CD4-positive, alpha-beta T cell (primary cell): ENCODE measurements around the gene AGAP1. TPM values are rescaled to one million over a fixed set of nuclear protein-coding genes. Genes with fewer than 3 reads are reported as not detected.

ENCODE experiments used
- ATAC-seq: fragments of 200-7000 bp; cut with Tn5 transposase; one replicate; pipeline ENCODE4 v1.10.0; 2022; ENCODE audit warnings: mild to moderate bottlenecking; ENCODE audit not compliant: poor library complexity
- CTCF ChIA-PET: fragments of 350-600 bp; sonication (Branson Sonifier 250); formaldehyde crosslinking; loops from one replicate; lab custom pipeline; 2021; ENCODE audit warnings: antibody characterized with exemption, inconsistent platforms; lab: Charles Lee
- POLR2A ChIA-PET: fragments of 350-600 bp; sonication (Branson Sonifier 250); formaldehyde crosslinking; loops from one replicate; lab custom pipeline; 2021; ENCODE audit warnings: antibody characterized with exemption, inconsistent platforms; lab: Charles Lee
- DNase-seq, 14 experiments: peaks; one replicate each; pipeline ENCODE4 v3.0.0-alpha.2; 2013 to 2020; ENCODE audit warnings: mixed read lengths in 2 of 14
- H3K27ac ChIP-seq, 2 donors: one replicate each; pipeline versions ENCODE4 v1.5.1 to v1.7.0; 2013; ENCODE audit warnings: low read length in 2 of 2, low read depth in 1 of 2, mild to moderate bottlenecking in 1 of 2
- H3K27me3 ChIP-seq, 2 experiments: 1 replicate in 1 of 2; 2 replicates in 1 of 2; pipeline versions ENCODE4 v1.6.1 to v1.7.0; 2013; ENCODE audit warnings: low read length in 2 of 2, control low read depth in 1 of 2, mild to moderate bottlenecking in 1 of 2, moderate library complexity in 1 of 2; ENCODE audit not compliant: insufficient read depth in 2 of 2, control insufficient read depth in 1 of 2
- H3K36me3 ChIP-seq: one replicate; pipeline ENCODE4 v1.6.1; 2013; ENCODE audit warnings: low read length, control low read depth; ENCODE audit not compliant: insufficient read depth
- H3K4me1 ChIP-seq: one replicate; pipeline ENCODE4 v1.6.1; 2013; ENCODE audit warnings: low read length, control low read depth; ENCODE audit not compliant: insufficient read depth
- H3K4me3 ChIP-seq: one replicate; pipeline ENCODE4 v1.5.1; 2013; ENCODE audit warnings: mild to moderate bottlenecking, low read length, moderate library complexity
- H3K9me3 ChIP-seq, 2 experiments: 1 replicate in 1 of 2; 2 replicates in 1 of 2; pipeline versions ENCODE4 v1.6.1 to v1.7.0; 2013; ENCODE audit warnings: low read length in 2 of 2, mild to moderate bottlenecking in 2 of 2, control low read depth in 1 of 2, moderate library complexity in 1 of 2; ENCODE audit not compliant: control insufficient read depth in 1 of 2, insufficient read depth in 1 of 2
- H3K27ac Mint-ChIP-seq: one replicate; pipeline ENCODE4 v1.8.0; 2020; ENCODE audit warnings: mixed read lengths
- H3K27me3 Mint-ChIP-seq: one replicate; pipeline ENCODE4 v1.8.0; 2021; ENCODE audit warnings: mixed read lengths
- H3K36me3 Mint-ChIP-seq: one replicate; pipeline ENCODE4 v1.8.0; 2021; ENCODE audit warnings: low read depth, mixed read lengths
- H3K4me1 Mint-ChIP-seq: one replicate; pipeline ENCODE4 v1.8.0; 2021; ENCODE audit warnings: low read depth, mixed read lengths
- H3K4me3 Mint-ChIP-seq: one replicate; pipeline ENCODE4 v1.8.0; 2020; ENCODE audit warnings: mild to moderate bottlenecking, mixed read lengths
- H3K9me3 Mint-ChIP-seq: one replicate; pipeline ENCODE4 v1.8.0; 2020; ENCODE audit warnings: mixed read lengths
- intact Hi-C, 2 experiments: fragments of 100-400 bp; cut with DNase I in 1 of 2; cut with micrococcal nuclease in 1 of 2; formaldehyde crosslinking; loops; one replicate each; pipeline versions ENCODE4 v1.15.1 to v1.9.0; 2023 to 2025; cut with DNase I, micrococcal nuclease
- total RNA-seq, 174 experiments: library from RNA in 2 of 174; stranded (reverse) in 2 of 174; gene quantifications; one replicate each; pipeline ENCODE4 v1.2.3 and lab custom pipeline; 2021 to 2026
- TF ChIP-seq, protein P1 (sequence below): fragments of 200-600 bp; IDR thresholded peaks from one replicate; pipeline ENCODE4 v1.8.0; 2022; ENCODE audit warnings: antibody characterized with exemption, mild to moderate bottlenecking

AGAP1 gene
- total RNA-seq, 2 experiments from 2014 or later = 2.6 to 3.1 TPM

DNA sequence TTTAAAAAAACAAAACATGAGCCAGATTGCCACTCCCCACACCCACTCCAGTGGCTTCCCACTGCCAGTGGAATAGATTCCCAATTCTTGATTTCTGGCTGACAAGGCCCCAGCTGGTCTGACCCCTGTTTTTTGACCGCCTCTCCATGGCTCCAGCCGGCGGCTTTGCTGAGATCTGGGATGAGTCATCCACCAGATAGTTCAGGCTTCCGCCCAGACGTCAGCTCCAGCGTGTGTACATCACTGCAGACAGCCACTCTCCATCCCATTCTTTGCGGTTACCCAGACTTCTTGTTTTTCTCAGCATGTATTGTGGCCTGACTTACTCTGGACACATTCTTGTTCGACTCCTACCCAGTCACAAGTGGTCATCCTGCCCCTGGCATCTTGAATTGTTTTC is 446.5 kb downstream of the AGAP1 start:
- Histone ChIP-seq H3K4me1 (no peaks in the 10 kb centered on the region), H3K4me3 (no peak overlapping the region), H3K27me3 (peaks cover 0 to 2% of the 10 kb centered on the region in 2 experiments), H3K36me3 (no peaks in the 10 kb centered on the region), H3K27ac (no peak overlapping the region), H3K9me3 (peaks cover 0 to 18% of the 10 kb centered on the region in 2 experiments)
- CTCF ChIA-PET = no interaction called here
- Mint-ChIP-seq H3K36me3 (no peaks in the 10 kb centered on the region), H3K4me1 (no peaks in the 10 kb centered on the region), H3K9me3 (peaks cover 4% of the 10 kb centered on the region), H3K27ac (no peak overlapping the region), H3K27me3 (peaks cover 38% of the 10 kb centered on the region), H3K4me3 (no peak overlapping the region)
- TF ChIP-seq, protein P1, sequence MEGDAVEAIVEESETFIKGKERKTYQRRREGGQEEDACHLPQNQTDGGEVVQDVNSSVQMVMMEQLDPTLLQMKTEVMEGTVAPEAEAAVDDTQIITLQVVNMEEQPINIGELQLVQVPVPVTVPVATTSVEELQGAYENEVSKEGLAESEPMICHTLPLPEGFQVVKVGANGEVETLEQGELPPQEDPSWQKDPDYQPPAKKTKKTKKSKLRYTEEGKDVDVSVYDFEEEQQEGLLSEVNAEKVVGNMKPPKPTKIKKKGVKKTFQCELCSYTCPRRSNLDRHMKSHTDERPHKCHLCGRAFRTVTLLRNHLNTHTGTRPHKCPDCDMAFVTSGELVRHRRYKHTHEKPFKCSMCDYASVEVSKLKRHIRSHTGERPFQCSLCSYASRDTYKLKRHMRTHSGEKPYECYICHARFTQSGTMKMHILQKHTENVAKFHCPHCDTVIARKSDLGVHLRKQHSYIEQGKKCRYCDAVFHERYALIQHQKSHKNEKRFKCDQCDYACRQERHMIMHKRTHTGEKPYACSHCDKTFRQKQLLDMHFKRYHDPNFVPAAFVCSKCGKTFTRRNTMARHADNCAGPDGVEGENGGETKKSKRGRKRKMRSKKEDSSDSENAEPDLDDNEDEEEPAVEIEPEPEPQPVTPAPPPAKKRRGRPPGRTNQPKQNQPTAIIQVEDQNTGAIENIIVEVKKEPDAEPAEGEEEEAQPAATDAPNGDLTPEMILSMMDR = no peak
- DNase-seq (no peak), ATAC-seq (no peak)
- POLR2A ChIA-PET = no interaction called here
- intact Hi-C loops = no loop called here

GRCh38 chr2:235944591-235944990 is 450.7 kb downstream of the AGAP1 start:
- no peak overlapping the region for H3K4me3 Mint-ChIP-seq
- H3K9me3 ChIP-seq = peaks cover 0 to 3% of the 10 kb centered on the region in 2 experiments
- no peaks in the 10 kb centered on the region for H3K36me3 Mint-ChIP-seq
- H3K4me3 ChIP-seq = no peak overlapping the region
- intact Hi-C loops = no loop called here
- ChIA-PET POLR2A (no interaction called here), CTCF (no interaction called here)
- peak in 1 of 14 experiments; percentile 16 for DNase-seq
- H3K9me3 Mint-ChIP-seq = no peaks in the 10 kb centered on the region
- no peak overlapping the region for H3K27ac ChIP-seq
- H3K27ac Mint-ChIP-seq = no peak overlapping the region
- no peaks in the 10 kb centered on the region for H3K4me1 ChIP-seq
- TF ChIP-seq, protein P1 = no peak
- H3K27me3 Mint-ChIP-seq = peaks cover 54% of the 10 kb centered on the region
- ATAC-seq = no peak
- H3K4me1 Mint-ChIP-seq = peaks cover 5% of the 10 kb centered on the region
- peaks cover 2 to 13% of the 10 kb centered on the region in 2 experiments for H3K27me3 ChIP-seq
- H3K36me3 ChIP-seq = no peaks in the 10 kb centered on the region

- H3K4me1 Mint-ChIP-seq = peaks cover 12% of the 10 kb centered on the region
- H3K9me3 ChIP-seq = peaks cover 0 to 3% of the 10 kb centered on the region in 2 experiments
- H3K36me3 ChIP-seq = no peaks in the 10 kb centered on the region
- H3K4me3 Mint-ChIP-seq = peak overlapping the region; percentile 38
- no peaks in the 10 kb centered on the region for H3K9me3 Mint-ChIP-seq
- H3K4me1 ChIP-seq = no peaks in the 10 kb centered on the region
- H3K27ac ChIP-seq = no peak overlapping the region
- H3K36me3 Mint-ChIP-seq = no peaks in the 10 kb centered on the region
- CTCF ChIA-PET = no interaction called here
- H3K27ac Mint-ChIP-seq = peak overlapping the region; percentile 82
- TF ChIP-seq, protein P1 = no peak
- peaks cover 2 to 21% of the 10 kb centered on the region in 2 experiments for H3K27me3 ChIP-seq
- ATAC-seq (peak; percentile 75), DNase-seq (peak in 3 of 14 experiments; percentile 13 to 44 (median 19))
- H3K27me3 Mint-ChIP-seq = peaks cover 52% of the 10 kb centered on the region
- no peak overlapping the region for H3K4me3 ChIP-seq
- POLR2A ChIA-PET = no interaction called here
- intact Hi-C loops = no loop called here
Measured at GRCh38 chr2:235945608-235946140, 451.8 kb downstream of the AGAP1 start.
